Breast epithelium (tissue), 3 donors: ENCODE data around the gene CDC42EP4.

Experiments used
- POLR2A ChIP-seq: fragments of 450-650 bp; IDR thresholded peaks from one replicate; pipeline ENCODE4 v1.6.1; 2016; ENCODE audit warnings: antibody characterized with exemption, mild to moderate bottlenecking, moderate library complexity
- POLR2AphosphoS5 ChIP-seq, 3 donors: sonication (generic); formaldehyde crosslinking; IDR thresholded peaks; one replicate each; pipeline ENCODE4 v1.6.1; 2017; ENCODE audit warnings: antibody characterized with exemption in 3 of 3
- TF ChIP-seq, protein P1 (sequence below), 3 donors: fragments of 450-650 bp; IDR thresholded peaks; one replicate each; pipeline ENCODE4 v1.5.1; 2016 to 2017; ENCODE audit warnings: antibody characterized with exemption in 3 of 3, mild to moderate bottlenecking in 3 of 3, moderate library complexity in 3 of 3

- TF ChIP-seq, protein P1, sequence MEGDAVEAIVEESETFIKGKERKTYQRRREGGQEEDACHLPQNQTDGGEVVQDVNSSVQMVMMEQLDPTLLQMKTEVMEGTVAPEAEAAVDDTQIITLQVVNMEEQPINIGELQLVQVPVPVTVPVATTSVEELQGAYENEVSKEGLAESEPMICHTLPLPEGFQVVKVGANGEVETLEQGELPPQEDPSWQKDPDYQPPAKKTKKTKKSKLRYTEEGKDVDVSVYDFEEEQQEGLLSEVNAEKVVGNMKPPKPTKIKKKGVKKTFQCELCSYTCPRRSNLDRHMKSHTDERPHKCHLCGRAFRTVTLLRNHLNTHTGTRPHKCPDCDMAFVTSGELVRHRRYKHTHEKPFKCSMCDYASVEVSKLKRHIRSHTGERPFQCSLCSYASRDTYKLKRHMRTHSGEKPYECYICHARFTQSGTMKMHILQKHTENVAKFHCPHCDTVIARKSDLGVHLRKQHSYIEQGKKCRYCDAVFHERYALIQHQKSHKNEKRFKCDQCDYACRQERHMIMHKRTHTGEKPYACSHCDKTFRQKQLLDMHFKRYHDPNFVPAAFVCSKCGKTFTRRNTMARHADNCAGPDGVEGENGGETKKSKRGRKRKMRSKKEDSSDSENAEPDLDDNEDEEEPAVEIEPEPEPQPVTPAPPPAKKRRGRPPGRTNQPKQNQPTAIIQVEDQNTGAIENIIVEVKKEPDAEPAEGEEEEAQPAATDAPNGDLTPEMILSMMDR (IDR thresholded peaks at IDR 0.05), result no peak
- TF ChIP-seq POLR2AphosphoS5 (IDR thresholded peaks at IDR 0.05) (no peak), POLR2A (no peak)
Observed at GRCh38 chr17:73284906-73285602, 26.7 kb downstream of the CDC42EP4 start.
